Epithelial cell of esophagus (primary cell): ENCODE results near the gene C4BPB.

Experiments
- DNase-seq: peaks from one replicate; pipeline ENCODE4 v3.0.0; 2010; ENCODE audit warnings: low read depth
- H3K4me3 ChIP-seq: 2 replicates; pipeline ENCODE4 v1.5.1; 2011; ENCODE audit warnings: mild to moderate bottlenecking, low read length, control low read depth
- CTCF ChIP-seq: IDR thresholded peaks from 2 replicates; pipeline ENCODE4 v1.5.1; 2011; ENCODE audit warnings: low read depth, mild to moderate bottlenecking, low read length, control low read depth, inconsistent platforms; ENCODE audit not compliant: insufficient read depth; ENCODE audit errors: missing control alignments

The C4BPB gene

GRCh38 chr1:207069061-207069460 is 19.6 kb upstream of the C4BPB start:
- DNase-seq: no peak

DNA sequence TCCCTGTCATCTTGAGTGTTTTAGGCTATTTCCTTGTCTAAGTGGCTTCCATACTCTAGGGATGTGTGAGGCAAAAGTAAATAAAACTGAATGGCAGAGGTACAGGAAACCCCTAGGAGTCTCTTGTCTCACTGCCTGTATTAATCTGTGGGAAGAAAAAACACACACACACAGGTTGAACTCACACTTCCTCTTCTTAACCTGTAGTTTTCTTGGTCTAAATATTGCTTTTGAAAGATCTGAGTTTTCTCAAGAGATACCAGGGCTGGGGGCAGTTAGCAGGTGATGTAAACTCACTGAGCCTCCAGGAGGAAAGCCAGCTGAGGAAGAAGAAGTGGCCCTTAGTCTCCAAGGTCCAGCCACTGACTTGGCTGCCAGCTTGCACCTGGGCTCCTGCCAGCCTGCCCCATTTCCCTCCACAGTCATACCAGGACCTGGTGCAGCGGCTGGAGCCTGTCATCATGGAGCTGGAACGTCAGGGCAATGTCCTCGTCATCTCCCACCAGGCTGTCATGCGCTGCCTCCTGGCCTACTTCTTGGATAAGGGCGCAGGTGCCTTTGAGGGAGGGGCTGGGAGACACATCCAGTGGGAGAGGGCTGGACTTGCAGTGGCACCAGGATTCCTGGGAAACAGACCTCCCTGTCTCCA is 18.7 kb upstream of the C4BPB start:
- no peak for TF ChIP-seq CTCF
- no peak for DNase-seq
- H3K4me3 ChIP-seq: no peak overlapping the region

More at GRCh38 chr1:207069061-207069460, 19.6 kb upstream of the C4BPB start:
- TF ChIP-seq CTCF: no peak
- no peak overlapping the region for H3K4me3 ChIP-seq

DNA sequence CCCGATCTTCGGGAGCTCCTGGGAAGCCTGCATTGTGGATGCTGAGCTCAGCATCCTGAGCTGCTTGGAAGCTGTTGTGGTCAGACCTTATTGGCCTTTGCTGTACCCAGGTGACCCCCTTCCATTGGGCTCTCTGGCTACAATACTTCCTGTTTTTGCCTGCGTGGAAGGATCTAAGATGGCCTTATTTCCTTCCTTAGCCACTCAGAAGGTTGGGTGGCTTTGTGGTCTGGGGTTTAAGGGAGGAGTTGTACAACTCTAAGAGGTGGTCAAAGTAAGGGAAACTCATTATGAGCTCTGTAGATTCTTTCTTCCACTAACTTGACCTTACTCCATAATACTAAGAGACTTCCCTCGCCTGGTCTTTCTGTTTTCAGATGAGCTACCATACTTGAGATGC is 17.8 kb upstream of the C4BPB start:
- DNase-seq: no peak
- no peak for TF ChIP-seq CTCF
- H3K4me3 ChIP-seq: no peak overlapping the region

GRCh38 chr1:207071426-207071825 is 17.2 kb upstream of the C4BPB start:
- DNase-seq: no peak
- H3K4me3 ChIP-seq: no peak overlapping the region
- TF ChIP-seq CTCF: no peak

DNA sequence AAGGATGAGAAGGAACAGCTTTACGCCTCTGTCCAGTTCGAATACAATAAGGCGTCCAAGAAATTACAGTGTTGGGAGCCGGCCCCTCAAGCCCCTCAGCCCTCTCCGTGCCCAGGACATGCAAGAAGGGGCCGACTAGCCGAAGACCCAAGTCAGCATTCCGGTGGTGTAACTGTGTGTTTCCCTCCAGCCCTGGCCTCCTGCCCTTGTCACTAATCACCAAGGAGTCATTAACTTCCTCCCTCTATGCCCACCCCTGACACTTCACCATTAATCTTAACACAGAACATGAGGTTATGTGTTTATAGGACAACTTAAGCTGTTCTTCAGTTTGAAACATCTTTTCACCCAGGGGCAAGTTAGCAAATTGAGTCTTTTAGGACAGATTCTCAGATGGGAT is 16.4 kb upstream of the C4BPB start:
- no peak for TF ChIP-seq CTCF
- DNase-seq: no peak
- no peak overlapping the region for H3K4me3 ChIP-seq

- TF ChIP-seq CTCF: no peak
- no peak overlapping the region for H3K4me3 ChIP-seq
- peak; percentile 98 for DNase-seq
Observed at GRCh38 chr1:207073906-207074820, 14.5 kb upstream of the C4BPB start.
